NCI-H82 treated with DMSO at 0.1 percent for 48 hours (cell line): ENCODE results near the gene TBCEL.

Source experiments
- DNase-seq: peaks from one replicate; lab custom pipeline; 2025; ENCODE audit not compliant: unreplicated experiment; lab: John Stamatoyannopoulos, UW

Gene TBCEL

DNA sequence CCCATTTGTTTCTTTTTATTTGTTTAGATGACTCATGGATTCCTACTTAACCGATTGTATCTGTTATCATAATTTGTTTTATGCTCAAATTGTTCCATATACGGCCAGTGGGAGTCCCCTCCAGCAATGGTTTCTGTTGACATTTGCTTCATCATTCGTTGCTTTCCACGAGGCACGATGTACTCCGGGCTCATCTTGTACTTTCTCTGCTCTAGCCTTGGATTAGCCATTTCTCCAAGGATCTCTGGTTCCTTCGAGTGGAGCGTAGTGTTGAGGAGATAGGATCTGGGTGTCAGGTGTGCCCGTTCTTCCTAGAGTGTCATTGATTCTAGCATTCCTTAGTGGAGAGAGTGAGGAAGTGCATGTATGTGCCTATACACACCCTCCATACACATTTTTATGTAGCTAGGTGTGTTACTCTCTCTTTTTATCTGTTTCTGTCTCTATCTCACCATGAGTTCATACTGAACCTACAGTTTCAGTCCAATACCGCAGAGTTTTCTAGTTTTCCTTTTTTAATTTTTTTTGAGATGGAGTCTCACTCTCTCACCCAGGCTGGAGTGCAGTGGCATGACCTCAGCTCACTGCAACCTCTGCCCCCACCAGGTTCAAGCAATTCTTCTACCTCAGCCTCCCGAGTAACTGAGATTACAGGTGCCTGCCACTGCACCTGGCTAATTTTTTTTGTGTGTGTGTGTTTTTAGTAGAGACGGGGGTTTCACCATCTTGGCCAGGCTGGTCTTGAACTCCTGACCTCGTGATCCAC, 108.5 kb downstream of the TBCEL start:
- no peak for DNase-seq

DNA sequence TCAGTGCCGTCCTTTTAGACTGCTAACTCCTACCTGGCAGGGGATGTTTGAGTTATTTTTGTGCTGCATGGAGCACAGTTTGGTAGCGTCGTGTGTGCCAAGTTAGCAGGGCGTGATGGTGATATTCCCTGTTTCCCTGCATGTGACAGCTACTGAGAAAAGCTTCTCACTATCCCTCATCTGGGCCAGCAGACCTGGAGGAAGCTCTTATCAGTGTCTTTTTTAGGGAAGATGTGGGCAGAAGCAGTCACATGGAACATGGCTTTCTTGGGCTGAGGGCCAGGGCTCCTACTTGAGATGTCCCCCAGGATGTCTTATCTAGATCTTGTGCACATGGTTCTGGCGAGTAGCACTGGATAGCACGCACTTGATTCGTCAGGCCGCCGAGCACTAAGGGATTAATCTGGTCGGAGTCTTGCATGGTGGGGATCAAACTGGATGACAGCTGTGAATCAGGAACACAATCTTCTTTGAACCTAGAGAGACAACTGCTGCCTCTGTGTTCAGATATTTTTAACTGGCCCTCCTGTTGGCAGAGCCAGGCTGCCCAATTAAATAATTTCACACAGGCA, 110.9 kb downstream of the TBCEL start:
- no peak for DNase-seq

- no peak for DNase-seq
Measured at GRCh38 chr11:121137005-121137404, 113.1 kb downstream of the TBCEL start.

DNA sequence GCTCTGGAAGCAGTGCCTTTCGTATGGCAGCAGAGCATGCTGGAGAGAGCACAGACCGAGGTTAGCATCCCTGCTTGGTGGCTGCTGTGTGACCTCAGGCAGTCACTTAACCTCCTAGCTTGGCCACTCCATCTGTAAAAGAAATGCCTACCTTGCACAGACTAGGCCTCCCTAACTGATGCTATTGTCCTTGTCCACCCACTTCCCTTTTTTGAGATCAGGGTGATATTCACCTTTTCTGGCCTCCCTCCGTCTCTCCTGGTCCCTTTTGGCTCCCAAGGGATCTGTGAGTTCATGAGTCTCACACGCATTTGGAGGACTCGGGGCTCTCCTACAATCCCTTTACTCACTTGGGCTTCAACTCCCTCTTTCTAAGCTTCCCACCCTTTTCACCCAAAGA, 114.4 kb downstream of the TBCEL start:
- no peak for DNase-seq

- DNase-seq, result no peak
Measured at GRCh38 chr11:121140369-121140768, 116.5 kb downstream of the TBCEL start.
